D721Med (cell line): Measurements from ENCODE around the gene CHRNA7.
A peak's percentile ranks its signal among the peaks of the same experiment; 100 is the strongest.
"Not testable (repeated sequence)": the region's sequence is repeated elsewhere in the genome, so short reads cannot be mapped to it uniquely, and the experiment has no call there.

Experiments used
- DNase-seq: peaks from one replicate; pipeline ENCODE4 v3.0.0; 2011; ENCODE audit warnings: low spot score; ENCODE audit not compliant: insufficient read length
- FAIRE-seq: peaks from 2 replicates; lab custom pipeline; 2011; peaks lifted over from hg19 to GRCh38; lab: Jason Lieb, UNC
- TF ChIP-seq, protein P1 (sequence below): IDR thresholded peaks from 2 replicates; pipeline ENCODE4 v1.5.1; 2012; ENCODE audit warnings: mild to moderate bottlenecking, control low read depth; ENCODE audit not compliant: insufficient read depth; ENCODE audit errors: missing control alignments

Gene CHRNA7

DNA sequence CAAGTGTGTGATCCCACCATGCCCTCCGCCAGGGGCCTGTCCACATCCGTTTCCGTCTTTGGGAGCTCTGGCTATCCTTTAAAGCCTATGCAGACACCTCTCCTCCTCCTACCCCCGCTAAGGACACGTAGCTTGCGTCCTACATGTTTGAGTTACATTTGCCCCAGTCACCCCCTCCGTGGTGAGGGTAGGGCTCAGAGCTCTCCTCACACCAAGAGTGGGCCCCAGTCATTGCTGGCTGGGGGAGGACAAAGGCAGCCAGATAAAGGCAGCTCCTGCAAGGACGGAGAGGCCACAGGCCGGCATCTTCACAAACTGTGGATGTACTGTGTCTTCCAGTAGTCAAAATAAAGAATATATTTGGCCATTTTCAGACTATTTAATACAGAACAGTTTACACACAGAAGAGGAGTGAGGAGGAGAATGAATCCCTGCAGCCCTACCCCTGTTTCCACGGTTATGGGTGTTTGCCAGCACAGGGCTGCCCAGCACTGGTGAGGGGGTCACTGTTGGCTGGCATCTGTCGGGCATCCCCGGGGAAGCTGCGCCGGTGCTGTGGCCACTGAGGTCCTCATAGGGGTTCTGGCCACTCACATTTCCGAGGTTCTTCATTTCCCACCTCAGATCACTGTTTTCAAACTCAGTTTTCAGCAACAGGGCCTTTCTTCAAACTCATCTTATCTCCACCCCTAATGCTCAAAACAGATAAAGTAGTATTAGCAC lies 118.7 kb downstream of the CHRNA7 start:
- DNase-seq = no peak
- no peak for FAIRE-seq
- TF ChIP-seq, protein P1, sequence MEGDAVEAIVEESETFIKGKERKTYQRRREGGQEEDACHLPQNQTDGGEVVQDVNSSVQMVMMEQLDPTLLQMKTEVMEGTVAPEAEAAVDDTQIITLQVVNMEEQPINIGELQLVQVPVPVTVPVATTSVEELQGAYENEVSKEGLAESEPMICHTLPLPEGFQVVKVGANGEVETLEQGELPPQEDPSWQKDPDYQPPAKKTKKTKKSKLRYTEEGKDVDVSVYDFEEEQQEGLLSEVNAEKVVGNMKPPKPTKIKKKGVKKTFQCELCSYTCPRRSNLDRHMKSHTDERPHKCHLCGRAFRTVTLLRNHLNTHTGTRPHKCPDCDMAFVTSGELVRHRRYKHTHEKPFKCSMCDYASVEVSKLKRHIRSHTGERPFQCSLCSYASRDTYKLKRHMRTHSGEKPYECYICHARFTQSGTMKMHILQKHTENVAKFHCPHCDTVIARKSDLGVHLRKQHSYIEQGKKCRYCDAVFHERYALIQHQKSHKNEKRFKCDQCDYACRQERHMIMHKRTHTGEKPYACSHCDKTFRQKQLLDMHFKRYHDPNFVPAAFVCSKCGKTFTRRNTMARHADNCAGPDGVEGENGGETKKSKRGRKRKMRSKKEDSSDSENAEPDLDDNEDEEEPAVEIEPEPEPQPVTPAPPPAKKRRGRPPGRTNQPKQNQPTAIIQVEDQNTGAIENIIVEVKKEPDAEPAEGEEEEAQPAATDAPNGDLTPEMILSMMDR = no peak

DNA sequence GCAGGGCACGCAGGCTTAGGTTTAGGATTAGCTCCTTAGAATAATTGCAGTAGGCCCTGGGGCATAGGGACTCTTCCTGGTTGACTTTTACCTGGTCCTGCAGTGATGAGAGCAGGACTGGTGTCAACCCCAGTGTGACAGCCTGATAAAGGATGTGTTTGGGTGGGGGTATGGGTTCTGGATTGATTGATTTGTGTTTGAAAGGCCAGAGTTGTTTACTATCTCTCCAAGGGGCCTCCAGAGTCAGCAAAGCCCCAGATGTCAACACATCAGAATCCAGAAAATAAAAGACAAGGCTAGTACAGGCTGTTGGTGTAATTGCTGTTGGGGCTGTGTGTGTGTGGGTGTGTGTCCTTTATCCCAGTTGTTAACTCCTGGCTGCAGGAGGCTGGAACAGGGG lies 122.3 kb downstream of the CHRNA7 start:
- DNase-seq (no peak), FAIRE-seq (no peak)
- TF ChIP-seq, protein P1 = no peak

DNA sequence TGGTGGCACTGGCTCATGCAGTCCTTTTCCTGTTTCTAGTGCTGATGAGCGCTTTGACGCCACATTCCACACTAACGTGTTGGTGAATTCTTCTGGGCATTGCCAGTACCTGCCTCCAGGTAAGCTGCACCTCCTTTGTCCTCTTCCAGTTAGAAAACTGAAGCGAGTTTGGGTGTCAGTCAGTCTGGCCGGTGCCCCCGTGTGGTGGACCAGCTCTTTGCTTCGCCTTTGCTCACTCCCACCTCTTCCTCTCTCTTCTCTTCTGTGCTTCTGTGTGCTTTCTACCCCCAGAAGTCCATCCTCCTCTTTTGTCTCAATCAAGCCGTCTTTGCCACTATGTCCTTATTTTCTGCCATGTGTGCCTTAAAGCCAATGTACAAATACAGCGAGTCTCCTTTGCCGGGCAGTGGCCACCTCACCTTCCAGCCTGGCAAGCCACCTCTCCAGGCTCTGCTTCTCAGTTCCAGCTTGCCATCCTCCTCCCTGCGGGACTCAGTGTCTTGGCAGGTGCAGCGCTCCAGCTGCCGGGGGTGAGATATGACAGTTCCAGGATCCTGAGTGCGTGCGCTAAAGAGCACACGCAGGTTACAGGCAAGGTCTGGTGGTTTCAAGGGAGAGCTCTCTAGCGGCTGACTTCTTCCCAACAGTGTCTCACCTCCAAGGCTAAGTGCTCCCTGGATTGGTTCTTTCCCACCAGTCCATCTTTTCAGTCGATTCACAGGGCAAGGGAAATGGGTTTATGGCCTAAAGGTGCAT lies 123.7 kb downstream of the CHRNA7 start:
- FAIRE-seq = peak; percentile 86
- DNase-seq = not testable (repeated sequence)

DNA sequence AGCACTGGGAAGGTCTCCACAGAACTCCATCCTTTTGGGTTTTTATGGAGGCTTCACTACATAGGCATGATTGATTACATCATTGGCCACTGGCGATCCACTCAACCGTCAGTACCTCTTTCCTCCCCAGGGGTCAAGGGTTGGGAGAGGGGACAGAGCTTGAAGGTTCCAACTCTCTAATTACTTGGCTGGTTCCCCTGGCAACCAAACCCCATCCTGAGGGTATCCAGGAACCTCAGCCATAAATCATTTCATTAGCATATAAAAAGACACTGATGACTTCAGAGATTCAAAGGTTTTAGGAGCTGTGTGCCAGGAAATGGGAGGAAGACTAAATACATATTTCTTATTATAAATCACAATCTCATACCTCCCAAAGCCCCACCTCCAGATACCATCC lies 131.8 kb downstream of the CHRNA7 start:
- DNase-seq, FAIRE-seq: not testable (repeated sequence)

DNA sequence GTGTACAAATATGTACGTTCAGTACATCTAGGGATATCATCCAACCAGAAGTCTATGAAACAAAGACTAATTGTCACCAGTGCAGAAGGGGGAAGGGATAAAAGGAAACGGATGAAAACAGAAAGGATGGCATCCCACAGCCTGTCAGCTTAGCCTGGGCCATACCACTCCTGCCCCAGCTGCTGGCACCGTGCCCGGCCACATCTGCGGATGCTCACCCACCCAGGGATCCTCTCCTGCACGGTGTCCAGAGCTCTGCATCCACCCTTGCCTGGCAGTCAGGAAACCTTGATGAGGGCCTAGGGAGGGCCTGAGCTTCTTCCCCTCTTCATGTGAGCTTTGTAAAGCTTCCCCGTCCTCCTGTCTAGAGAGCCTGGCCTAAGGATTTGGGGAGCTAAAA lies 133.8 kb downstream of the CHRNA7 start:
- FAIRE-seq, DNase-seq: not testable (repeated sequence)

DNA sequence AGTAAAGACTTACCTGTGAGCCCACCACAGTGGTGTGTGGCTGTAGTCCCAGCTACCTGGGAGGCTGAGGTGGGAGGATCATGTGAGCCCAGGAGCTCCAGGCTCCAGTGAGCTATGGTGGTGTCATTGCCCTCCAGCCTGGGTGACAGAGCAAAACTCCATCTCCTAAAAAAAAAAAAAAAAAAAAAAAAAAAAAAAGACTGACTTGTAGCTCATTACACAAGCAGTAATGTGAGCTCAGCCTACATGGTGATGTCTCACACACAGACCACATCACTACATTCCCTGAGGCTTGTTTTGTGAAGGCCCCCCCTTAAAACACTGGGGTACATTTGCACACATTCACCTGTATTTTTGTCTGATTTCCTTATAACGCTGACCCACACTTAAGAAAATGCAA lies 134.4 kb downstream of the CHRNA7 start:
- FAIRE-seq, DNase-seq: not testable (repeated sequence)

DNA sequence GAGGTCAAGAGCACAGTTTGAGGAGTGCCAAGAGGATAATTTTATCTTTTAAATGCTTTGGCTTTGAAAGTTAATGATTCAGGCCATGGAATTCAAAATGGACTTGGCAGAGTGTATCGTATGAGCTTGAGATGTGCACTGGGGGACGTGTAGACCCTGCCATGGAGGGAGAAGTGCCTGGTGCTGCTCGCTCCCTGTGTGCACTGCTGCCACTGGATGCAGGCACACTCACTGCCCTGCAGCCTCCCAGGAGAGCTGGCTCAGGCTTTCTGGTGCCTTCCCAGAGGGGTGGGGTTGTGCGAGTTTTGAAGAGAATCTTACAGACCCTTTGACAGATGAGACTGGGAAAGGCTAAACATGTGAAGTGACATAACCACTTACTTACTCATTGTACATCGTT lies 135.5 kb downstream of the CHRNA7 start:
- FAIRE-seq = peak; percentile 11
- DNase-seq = not testable (repeated sequence)

DNA sequence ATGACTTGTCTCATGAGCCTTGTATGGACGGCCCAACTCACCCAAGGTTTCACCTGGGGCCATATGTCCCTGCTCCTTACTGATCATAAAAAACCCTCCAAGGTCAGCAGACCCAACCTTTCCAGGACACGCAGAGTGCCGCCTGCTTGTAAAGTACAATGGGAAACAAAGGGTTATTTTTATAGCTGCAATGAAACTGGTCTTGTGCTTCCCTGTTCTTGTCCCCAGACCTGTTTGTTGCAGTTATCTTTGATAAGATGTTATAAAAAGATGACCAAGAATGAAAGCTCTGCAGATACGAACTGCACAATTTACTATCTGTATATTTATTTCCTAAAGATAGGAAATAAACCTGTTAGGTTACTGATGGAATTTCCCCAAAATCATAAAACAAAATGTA lies 136.0 kb downstream of the CHRNA7 start:
- FAIRE-seq = peak; percentile 56
- DNase-seq = not testable (repeated sequence)

DNA sequence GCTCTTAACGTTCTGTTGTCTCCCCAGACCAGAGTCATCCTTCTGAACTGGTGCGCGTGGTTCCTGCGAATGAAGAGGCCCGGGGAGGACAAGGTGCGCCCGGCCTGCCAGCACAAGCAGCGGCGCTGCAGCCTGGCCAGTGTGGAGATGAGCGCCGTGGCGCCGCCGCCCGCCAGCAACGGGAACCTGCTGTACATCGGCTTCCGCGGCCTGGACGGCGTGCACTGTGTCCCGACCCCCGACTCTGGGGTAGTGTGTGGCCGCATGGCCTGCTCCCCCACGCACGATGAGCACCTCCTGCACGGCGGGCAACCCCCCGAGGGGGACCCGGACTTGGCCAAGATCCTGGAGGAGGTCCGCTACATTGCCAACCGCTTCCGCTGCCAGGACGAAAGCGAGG lies 137.6 kb downstream of the CHRNA7 start:
- not testable (repeated sequence) for FAIRE-seq, DNase-seq

DNA sequence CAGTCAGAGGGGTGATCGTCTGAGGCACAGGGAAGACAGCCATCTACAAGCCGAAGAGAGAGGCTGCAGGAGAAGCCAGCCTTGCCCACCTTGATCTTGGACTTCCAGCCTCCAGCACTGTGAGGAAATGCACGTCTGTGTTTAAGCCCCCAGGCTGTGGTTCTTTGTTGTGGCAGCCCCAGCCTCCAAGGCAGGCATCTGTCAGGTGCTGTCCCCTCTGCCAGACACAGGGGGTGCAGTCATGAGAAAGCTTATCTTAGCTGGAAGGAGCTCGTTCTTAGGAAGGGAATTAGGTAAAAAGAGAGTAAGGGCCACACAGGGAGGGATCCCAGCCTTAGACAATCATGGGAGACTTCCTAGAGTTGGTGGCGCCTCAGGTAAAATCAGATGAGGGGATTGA lies 150.3 kb downstream of the CHRNA7 start:
- DNase-seq, FAIRE-seq: not testable (repeated sequence)

DNA sequence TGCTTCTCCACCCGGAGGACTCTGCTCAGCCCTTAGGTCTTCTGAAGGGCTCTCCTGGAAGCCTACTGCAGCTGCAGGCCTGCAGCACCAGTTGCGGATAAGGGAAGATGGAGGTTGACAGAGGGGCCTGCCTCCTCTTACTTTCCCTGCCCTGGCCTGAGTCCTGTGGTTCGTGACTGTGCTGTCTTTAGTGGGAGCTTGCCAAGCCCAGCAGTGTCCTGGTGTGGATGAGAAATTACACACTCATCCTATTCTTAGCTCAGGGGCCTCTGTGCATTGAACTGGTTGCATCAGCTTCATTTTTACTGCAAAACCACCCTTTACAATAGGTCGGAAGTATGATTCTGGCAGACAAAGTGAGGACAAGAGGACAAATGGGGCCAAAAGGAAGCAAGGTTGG lies 163.5 kb downstream of the CHRNA7 start:
- DNase-seq, FAIRE-seq: not testable (repeated sequence)

DNA sequence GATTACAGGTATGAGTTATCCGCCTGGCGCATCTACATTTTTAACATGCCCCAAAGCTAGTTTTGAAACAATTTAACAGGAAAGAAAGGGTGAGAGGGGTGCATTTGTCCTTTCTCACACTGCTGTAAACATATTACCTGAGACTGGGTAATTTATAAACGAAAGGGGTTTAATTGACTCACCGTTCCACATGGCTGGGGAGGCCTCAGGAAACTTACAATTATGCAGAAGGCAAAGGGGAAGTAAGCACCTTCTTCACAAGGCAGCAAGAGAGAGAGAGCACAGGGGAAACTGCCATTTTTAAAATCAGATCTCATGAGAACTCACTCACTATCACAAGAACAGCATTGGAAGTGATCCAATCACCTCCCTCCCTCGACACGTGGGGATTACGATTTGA lies 165.9 kb downstream of the CHRNA7 start:
- not testable (repeated sequence) for DNase-seq, FAIRE-seq

DNA sequence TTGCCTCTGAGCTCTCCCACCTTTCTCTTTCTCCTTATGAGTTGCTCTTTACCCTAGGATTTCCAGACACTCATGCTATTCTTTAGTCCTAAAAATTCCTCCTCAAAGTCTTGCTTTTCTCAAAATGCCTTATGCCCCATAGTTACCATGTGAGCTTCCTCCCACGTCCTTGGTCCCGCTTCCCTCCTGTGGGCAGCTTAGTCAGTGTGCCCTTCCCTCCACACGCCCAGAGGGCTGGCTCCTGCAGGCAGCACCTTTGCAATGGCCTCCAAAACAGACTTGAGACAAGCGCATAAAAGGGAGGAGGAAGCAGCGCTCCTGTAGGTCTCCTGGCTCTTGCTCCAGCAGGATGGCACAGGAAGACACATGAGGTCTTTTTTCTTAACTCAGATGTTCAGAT lies 168.6 kb downstream of the CHRNA7 start:
- DNase-seq = not testable (repeated sequence)
- peak; percentile 80 for FAIRE-seq

DNA sequence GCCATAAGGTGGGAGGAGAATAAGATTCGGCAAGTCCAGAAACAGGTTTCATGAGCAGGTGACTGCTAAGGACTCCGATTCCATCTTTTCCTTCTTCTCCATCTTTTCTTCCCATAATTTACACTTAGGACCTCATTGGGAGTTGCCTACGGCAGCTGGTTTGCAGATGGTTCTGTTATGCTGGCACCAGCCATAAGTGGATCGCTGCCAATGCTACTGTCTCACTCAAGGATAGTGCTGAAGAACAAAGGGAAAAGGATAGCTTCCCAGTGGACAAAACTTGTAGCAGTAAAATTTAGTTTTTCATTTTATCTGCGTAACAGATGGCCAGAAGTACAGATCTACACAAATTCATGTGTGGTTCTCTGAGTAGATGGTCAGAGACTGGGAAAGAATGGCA lies 178.8 kb downstream of the CHRNA7 start:
- not testable (repeated sequence) for FAIRE-seq, DNase-seq
